Activated CD4-positive, alpha-beta T cell treated with anti-CD3 and anti-CD28 coated beads, Interleukin-2, amount 10 ng/mL, durations not matched to agents 24 days and 14 days (primary cell): ENCODE data around the gene MEPE. TPM values are rescaled to one million over a fixed set of nuclear protein-coding genes. Genes with fewer than 3 reads are reported as not detected.

Experiments
- DNase-seq: peaks from one replicate; pipeline ENCODE4 v3.0.0; 2022
- H3K27ac Mint-ChIP-seq: one replicate; pipeline ENCODE4 v1.8.0; 2022; ENCODE audit warnings: mild to moderate bottlenecking, mixed read lengths
- H3K27me3 Mint-ChIP-seq: one replicate; pipeline ENCODE4 v1.8.0; 2022; ENCODE audit warnings: mixed read lengths
- H3K36me3 Mint-ChIP-seq: one replicate; pipeline ENCODE4 v1.8.0; 2022; ENCODE audit warnings: low read depth, mild to moderate bottlenecking, mixed read lengths
- H3K4me1 Mint-ChIP-seq: one replicate; pipeline ENCODE4 v1.8.0; 2021; ENCODE audit warnings: mixed read lengths
- H3K4me3 Mint-ChIP-seq: one replicate; pipeline ENCODE4 v1.8.0; 2022; ENCODE audit warnings: mild to moderate bottlenecking, moderate library complexity, mixed read lengths
- H3K9me3 Mint-ChIP-seq: one replicate; pipeline ENCODE4 v1.8.0; 2021; ENCODE audit warnings: mixed read lengths
- intact Hi-C: fragments of 100-400 bp; cut with micrococcal nuclease; formaldehyde crosslinking; loops from one replicate; pipeline ENCODE4 v1.15.1; 2023
- total RNA-seq: library from RNA; stranded (reverse); gene quantifications from 2 replicates; pipeline ENCODE4 v1.2.3, GENCODE V29; 2022

Gene MEPE
- total RNA-seq, 1 donor from 2014 or later, result not detected

GRCh38 chr4:87851332-87851731, 18.6 kb downstream of the MEPE start:
- Mint-ChIP-seq H3K4me3 (no peak overlapping the region), H3K4me1 (peaks cover 8% of the 10 kb centered on the region), H3K27ac (no peak overlapping the region), H3K9me3 (no peaks in the 10 kb centered on the region), H3K36me3 (no peaks in the 10 kb centered on the region), H3K27me3 (peaks cover 18% of the 10 kb centered on the region)
- intact Hi-C loops, result loop anchor here (10.0 kb wide), 1 partner anchor 663 kb away; no protein-coding TSS in a partner anchor
- no peak for DNase-seq

- DNase-seq, result no peak
- Mint-ChIP-seq H3K4me3 (no peak overlapping the region), H3K27ac (no peak overlapping the region), H3K36me3 (no peaks in the 10 kb centered on the region), H3K4me1 (peaks cover 8% of the 10 kb centered on the region), H3K9me3 (no peaks in the 10 kb centered on the region), H3K27me3 (peaks cover 18% of the 10 kb centered on the region)
- intact Hi-C loops, result loop anchor here (10.0 kb wide), 1 partner anchor 663 kb away; no protein-coding TSS in a partner anchor
Measured at GRCh38 chr4:87851953-87852352, 19.2 kb downstream of the MEPE start.

GRCh38 chr4:87853108-87853507, 20.3 kb downstream of the MEPE start:
- Mint-ChIP-seq H3K27me3 (peaks cover 15% of the 10 kb centered on the region), H3K4me1 (peaks cover 8% of the 10 kb centered on the region), H3K27ac (no peak overlapping the region), H3K9me3 (no peaks in the 10 kb centered on the region), H3K4me3 (no peak overlapping the region), H3K36me3 (no peaks in the 10 kb centered on the region)
- no peak for DNase-seq
- intact Hi-C loops, result loop anchor here (1.0 to 10.0 kb wide), 3 partner anchors 120 to 662 kb away; no protein-coding TSS in a partner anchor

- Mint-ChIP-seq H3K9me3 (no peaks in the 10 kb centered on the region), H3K4me3 (no peak overlapping the region), H3K27me3 (peaks cover 19% of the 10 kb centered on the region), H3K4me1 (peaks cover 6% of the 10 kb centered on the region), H3K36me3 (no peaks in the 10 kb centered on the region), H3K27ac (no peak overlapping the region)
- intact Hi-C loops, result loop anchor here (1.0 to 10.0 kb wide), 3 partner anchors 119 to 661 kb away; no protein-coding TSS in a partner anchor
- no peak for DNase-seq
Measured at GRCh38 chr4:87853891-87854290, 21.1 kb downstream of the MEPE start.

DNA sequence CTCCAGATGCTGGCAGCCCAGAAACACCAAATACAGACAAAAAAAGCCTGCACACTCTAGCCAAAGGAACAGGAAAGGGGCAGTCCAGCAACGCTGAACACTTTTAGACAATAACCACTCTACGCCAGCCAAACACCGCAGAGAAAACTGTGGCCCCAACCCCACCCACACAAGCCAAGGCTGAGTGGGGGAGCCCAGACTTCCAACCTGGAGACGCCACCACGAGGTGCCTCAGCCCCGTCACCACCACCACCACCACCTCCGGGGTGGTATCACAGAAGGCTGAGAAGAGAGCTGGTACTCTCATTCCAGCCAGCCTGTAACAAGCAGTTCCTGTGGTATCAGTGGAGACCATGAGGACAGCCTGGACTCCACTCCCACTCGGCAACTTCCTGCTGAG, 22.8 kb downstream of the MEPE start:
- Mint-ChIP-seq H3K36me3 (no peaks in the 10 kb centered on the region), H3K27ac (no peak overlapping the region), H3K4me1 (no peaks in the 10 kb centered on the region), H3K9me3 (no peaks in the 10 kb centered on the region), H3K27me3 (peaks cover 26% of the 10 kb centered on the region), H3K4me3 (no peak overlapping the region)
- intact Hi-C loops, result loop anchor here (10.0 kb wide), 1 partner anchor 659 kb away; no protein-coding TSS in a partner anchor
- no peak for DNase-seq

GRCh38 chr4:87856816-87857215, 24.0 kb downstream of the MEPE start:
- Mint-ChIP-seq H3K36me3 (no peaks in the 10 kb centered on the region), H3K27ac (no peak overlapping the region), H3K4me1 (no peaks in the 10 kb centered on the region), H3K9me3 (no peaks in the 10 kb centered on the region), H3K4me3 (no peak overlapping the region), H3K27me3 (peaks cover 24% of the 10 kb centered on the region)
- DNase-seq, result no peak
- intact Hi-C loops, result loop anchor here (10.0 kb wide), 1 partner anchor 658 kb away; no protein-coding TSS in a partner anchor

GRCh38 chr4:87857789-87858188, 25.0 kb downstream of the MEPE start:
- DNase-seq, result no peak
- H3K27ac Mint-ChIP-seq, result no peak overlapping the region
- H3K36me3 Mint-ChIP-seq, result no peaks in the 10 kb centered on the region
- H3K4me3 Mint-ChIP-seq, result no peak overlapping the region
- intact Hi-C loops, result loop anchor here (10.0 kb wide), 1 partner anchor 657 kb away; no protein-coding TSS in a partner anchor
- H3K27me3 Mint-ChIP-seq, result peaks cover 24% of the 10 kb centered on the region
- no peaks in the 10 kb centered on the region for H3K4me1 Mint-ChIP-seq
- no peaks in the 10 kb centered on the region for H3K9me3 Mint-ChIP-seq

GRCh38 chr4:87862236-87862635, 29.5 kb downstream of the MEPE start:
- no peak overlapping the region for H3K4me3 Mint-ChIP-seq
- no peaks in the 10 kb centered on the region for H3K4me1 Mint-ChIP-seq
- H3K27ac Mint-ChIP-seq, result no peak overlapping the region
- no peaks in the 10 kb centered on the region for H3K9me3 Mint-ChIP-seq
- intact Hi-C loops, result no loop called here
- DNase-seq, result no peak
- H3K27me3 Mint-ChIP-seq, result peaks cover 29% of the 10 kb centered on the region
- H3K36me3 Mint-ChIP-seq, result no peaks in the 10 kb centered on the region

GRCh38 chr4:87863486-87863885, 30.7 kb downstream of the MEPE start:
- Mint-ChIP-seq H3K9me3 (no peaks in the 10 kb centered on the region), H3K4me3 (no peak overlapping the region), H3K27ac (no peak overlapping the region), H3K36me3 (no peaks in the 10 kb centered on the region), H3K4me1 (no peaks in the 10 kb centered on the region), H3K27me3 (peaks cover 35% of the 10 kb centered on the region)
- DNase-seq, result no peak
- intact Hi-C loops, result no loop called here

GRCh38 chr4:87864321-87864720, 31.6 kb downstream of the MEPE start:
- H3K27ac Mint-ChIP-seq, result no peak overlapping the region
- no peaks in the 10 kb centered on the region for H3K4me1 Mint-ChIP-seq
- no peaks in the 10 kb centered on the region for H3K36me3 Mint-ChIP-seq
- intact Hi-C loops, result no loop called here
- DNase-seq, result no peak
- no peak overlapping the region for H3K4me3 Mint-ChIP-seq
- H3K9me3 Mint-ChIP-seq, result no peaks in the 10 kb centered on the region
- H3K27me3 Mint-ChIP-seq, result peaks cover 32% of the 10 kb centered on the region

- Mint-ChIP-seq H3K9me3 (no peaks in the 10 kb centered on the region), H3K36me3 (no peaks in the 10 kb centered on the region), H3K27ac (no peak overlapping the region), H3K4me3 (no peak overlapping the region), H3K4me1 (no peaks in the 10 kb centered on the region), H3K27me3 (peaks cover 25% of the 10 kb centered on the region)
- intact Hi-C loops, result no loop called here
- DNase-seq, result no peak
Measured at GRCh38 chr4:87865288-87865687, 32.5 kb downstream of the MEPE start.

GRCh38 chr4:87865960-87866598, 33.3 kb downstream of the MEPE start:
- intact Hi-C loops, result no loop called here
- no peak overlapping the region for H3K4me3 Mint-ChIP-seq
- no peak for DNase-seq
- no peaks in the 10 kb centered on the region for H3K36me3 Mint-ChIP-seq
- no peaks in the 10 kb centered on the region for H3K4me1 Mint-ChIP-seq
- peaks cover 24% of the 10 kb centered on the region for H3K27me3 Mint-ChIP-seq
- no peaks in the 10 kb centered on the region for H3K9me3 Mint-ChIP-seq
- H3K27ac Mint-ChIP-seq, result no peak overlapping the region

- H3K9me3 Mint-ChIP-seq, result no peaks in the 10 kb centered on the region
- no peaks in the 10 kb centered on the region for H3K36me3 Mint-ChIP-seq
- H3K27me3 Mint-ChIP-seq, result peaks cover 29% of the 10 kb centered on the region
- no peak overlapping the region for H3K4me3 Mint-ChIP-seq
- H3K27ac Mint-ChIP-seq, result no peak overlapping the region
- intact Hi-C loops, result no loop called here
- no peak for DNase-seq
- no peaks in the 10 kb centered on the region for H3K4me1 Mint-ChIP-seq
Measured at GRCh38 chr4:87868522-87868921, 35.8 kb downstream of the MEPE start.

DNA sequence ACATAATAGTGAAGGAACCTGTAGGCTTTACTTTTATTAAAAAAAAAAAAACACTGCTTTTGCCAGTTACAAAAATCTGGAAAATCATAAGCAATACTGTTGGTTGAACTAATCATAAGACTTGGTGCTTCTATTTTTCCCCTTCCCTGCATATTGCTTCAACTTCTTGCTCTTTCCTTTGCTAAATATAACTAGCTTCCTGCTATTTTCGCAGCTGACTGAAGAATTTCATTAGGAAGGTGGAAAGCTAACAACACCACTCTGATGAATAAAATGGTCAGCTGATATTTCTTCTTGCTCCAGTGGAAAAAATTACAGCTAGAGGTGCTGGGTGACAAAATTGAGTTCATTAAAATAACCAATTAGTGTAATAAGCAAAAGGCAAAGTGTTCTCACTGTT, 39.3 kb downstream of the MEPE start:
- DNase-seq, result no peak
- Mint-ChIP-seq H3K4me3 (no peak overlapping the region), H3K4me1 (no peaks in the 10 kb centered on the region), H3K36me3 (no peaks in the 10 kb centered on the region), H3K9me3 (no peaks in the 10 kb centered on the region), H3K27ac (no peak overlapping the region), H3K27me3 (peaks cover 34% of the 10 kb centered on the region)
- intact Hi-C loops, result no loop called here

DNA sequence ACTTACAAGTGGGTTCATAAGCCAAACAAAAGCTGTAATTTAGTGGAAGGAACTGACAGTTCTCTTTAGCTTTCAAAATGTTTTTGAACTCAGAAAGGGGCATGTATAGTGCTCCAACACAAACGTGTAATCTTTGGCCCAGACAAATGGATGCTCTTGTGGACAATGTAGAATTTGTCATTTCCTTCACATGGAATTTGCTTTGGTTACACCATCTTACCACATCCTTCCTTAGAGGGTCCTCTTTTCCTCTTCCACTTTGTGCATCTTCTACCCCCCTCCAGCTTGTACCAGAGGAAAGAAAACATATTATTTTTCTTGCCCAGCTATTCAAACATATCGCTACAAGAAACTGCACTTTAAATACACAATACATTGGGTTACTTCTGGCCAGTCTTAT, 42.4 kb downstream of the MEPE start:
- no peak for DNase-seq
- Mint-ChIP-seq H3K36me3 (no peaks in the 10 kb centered on the region), H3K9me3 (no peaks in the 10 kb centered on the region), H3K4me1 (no peaks in the 10 kb centered on the region), H3K4me3 (no peak overlapping the region), H3K27ac (no peak overlapping the region), H3K27me3 (peaks cover 23% of the 10 kb centered on the region)
- intact Hi-C loops, result no loop called here
